KOPT-K1 (cell line): ENCODE results near the gene CIPC.

Experiments
- H3K27ac ChIP-seq: fragments of 200-600 bp; sonication (generic); 2 replicates; pipeline ENCODE4 v1.5.1; 2016; ENCODE audit warnings: antibody characterized with exemption, mild to moderate bottlenecking, low read depth, low read length; ENCODE audit not compliant: poor library complexity, severe bottlenecking
- H3K36me3 ChIP-seq: fragments of 200-600 bp; sonication (generic); 2 replicates; pipeline ENCODE4 v1.5.1; 2017; ENCODE audit warnings: antibody characterized with exemption, mild to moderate bottlenecking, low read length, moderate library complexity; ENCODE audit not compliant: insufficient read depth
- H3K9me3 ChIP-seq: fragments of 200-600 bp; sonication (generic); 2 replicates; pipeline ENCODE4 v1.5.1; 2017; ENCODE audit warnings: antibody characterized with exemption, low read length, mild to moderate bottlenecking; ENCODE audit not compliant: insufficient read depth, poor library complexity, severe bottlenecking

The CIPC gene

DNA sequence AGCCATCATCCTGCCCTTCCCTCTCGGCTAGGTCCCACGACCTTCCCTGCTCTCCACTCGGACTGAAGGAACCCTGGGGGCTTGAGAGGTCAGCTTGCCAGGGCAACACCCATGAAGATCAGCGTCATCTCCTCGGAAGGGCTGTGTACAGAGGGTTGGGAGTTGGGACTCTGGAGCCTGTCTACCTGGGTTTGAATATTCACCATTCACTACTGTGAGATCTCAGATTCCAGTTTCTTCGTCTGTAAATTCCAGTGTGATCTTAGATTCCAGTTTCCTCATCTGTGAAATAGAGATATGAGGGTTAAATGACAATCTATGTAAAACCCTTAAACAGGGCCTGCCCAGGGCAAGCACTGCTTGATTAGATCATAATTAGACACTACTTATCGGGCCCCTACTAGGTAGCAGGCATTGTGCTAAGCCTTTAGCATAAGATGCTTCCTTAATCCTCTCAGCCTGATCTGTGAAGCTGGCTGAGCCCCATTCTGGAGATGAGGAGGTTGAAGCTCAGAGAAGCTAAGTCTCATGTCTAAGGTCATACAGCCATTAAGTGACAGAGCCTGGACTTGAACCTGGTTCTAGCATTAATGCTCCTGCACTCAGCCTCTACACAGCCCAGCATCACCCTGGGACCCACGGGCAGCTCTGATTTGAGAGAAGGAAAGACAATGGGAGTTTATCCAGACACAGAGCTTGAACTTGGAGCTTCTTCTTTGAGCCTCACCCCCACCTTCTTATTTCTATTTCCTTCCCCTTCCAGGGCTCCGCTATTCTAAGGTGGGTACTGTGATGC is 44.1 kb downstream of the CIPC start:
- Histone ChIP-seq H3K36me3 (no peaks in the 10 kb centered on the region), H3K9me3 (no peaks in the 10 kb centered on the region), H3K27ac (no peak overlapping the region)

DNA sequence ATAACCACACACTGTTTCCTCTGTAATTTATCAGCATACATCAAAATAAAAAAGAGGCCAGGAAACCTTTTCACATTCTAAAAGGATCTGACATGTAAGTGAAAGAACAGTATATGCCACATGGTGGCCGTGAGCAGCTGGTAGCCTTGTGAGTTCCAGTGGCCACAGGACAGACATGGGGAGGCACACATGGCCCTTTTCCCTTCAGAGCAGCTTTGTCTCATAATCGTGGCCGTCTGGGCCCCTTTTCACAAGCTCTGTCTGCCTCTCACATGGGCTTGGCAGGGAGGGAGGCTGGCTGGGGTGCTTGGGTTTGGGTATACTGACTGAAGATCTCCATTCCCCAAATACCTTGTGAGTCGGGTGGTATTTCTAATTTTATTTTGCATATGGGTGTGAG is 45.0 kb downstream of the CIPC start:
- Histone ChIP-seq H3K36me3 (no peaks in the 10 kb centered on the region), H3K9me3 (no peaks in the 10 kb centered on the region), H3K27ac (no peak overlapping the region)

DNA sequence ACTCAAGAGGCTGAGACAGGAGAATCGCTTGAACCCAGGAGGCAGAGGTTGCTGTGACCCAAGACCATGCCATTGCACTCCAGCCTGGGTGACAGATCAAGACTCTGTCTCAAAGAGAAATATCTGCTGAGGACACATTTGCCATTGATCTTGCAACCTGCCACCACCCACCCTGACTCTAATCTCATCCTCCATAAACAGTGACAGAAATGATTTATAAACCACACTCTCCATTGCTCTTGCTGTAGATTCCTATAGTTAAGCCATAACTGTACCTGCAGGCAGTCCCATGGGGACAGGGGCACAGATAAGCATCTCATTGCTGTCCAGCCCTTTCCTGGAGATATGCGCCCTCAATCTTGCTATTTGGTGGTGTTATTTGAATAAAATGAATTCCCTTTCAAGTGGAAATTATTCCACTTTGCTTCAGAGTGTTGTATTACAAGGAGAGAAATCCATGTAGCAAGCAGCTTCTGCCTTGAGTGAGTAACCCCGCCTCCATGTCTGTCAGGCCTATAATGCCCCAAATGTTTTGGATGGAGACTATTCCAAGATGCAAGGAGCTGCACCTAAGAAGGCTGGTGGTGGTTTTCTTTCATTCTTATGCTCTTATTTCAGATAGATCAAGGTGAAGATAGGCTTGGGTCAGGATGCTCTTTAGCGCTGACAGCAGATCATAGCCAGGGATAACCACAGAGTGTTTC is 46.5 kb downstream of the CIPC start:
- Histone ChIP-seq H3K9me3 (no peaks in the 10 kb centered on the region), H3K27ac (no peak overlapping the region), H3K36me3 (no peaks in the 10 kb centered on the region)

GRCh38 chr14:77145975-77146740 is 48.1 kb downstream of the CIPC start:
- H3K27ac ChIP-seq, result no peak overlapping the region
- no peaks in the 10 kb centered on the region for H3K36me3 ChIP-seq
- no peaks in the 10 kb centered on the region for H3K9me3 ChIP-seq

DNA sequence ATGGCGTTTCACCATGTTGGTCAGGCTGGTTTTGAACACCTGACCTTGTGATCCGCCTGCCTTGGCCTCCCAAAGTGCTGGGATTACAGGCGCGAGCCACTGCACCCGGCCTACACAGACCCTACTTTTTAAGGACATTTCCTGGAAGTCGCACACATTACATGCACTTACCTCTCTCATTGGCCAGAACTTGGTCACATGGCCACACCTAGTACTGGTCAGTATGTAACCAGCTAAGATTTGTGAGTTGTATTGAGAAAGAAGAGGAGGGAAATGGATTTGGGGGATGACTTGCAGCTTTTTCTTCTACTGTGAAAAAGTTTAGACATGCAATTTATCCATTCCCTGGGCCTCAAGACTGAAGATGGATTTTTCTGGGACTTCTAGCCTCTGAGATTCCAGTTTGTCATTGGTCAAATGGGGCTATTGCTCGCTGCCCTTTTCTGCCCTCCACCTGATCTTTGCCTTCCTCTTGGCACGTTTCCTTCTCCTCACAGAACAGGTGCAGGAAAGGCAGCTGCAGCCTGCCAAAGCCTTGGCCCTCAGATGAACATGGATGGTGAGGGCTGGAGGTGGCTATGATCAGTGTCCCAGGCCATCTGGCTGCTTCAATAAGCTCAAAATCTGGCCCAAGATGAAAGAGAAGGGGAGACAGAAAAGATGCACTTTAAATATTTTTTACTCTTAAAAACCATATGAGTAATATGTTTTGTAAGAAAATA is 50.6 kb downstream of the CIPC start:
- H3K36me3 ChIP-seq, result no peaks in the 10 kb centered on the region
- H3K27ac ChIP-seq, result no peak overlapping the region
- H3K9me3 ChIP-seq, result no peaks in the 10 kb centered on the region

- Histone ChIP-seq H3K9me3 (no peaks in the 10 kb centered on the region), H3K36me3 (no peaks in the 10 kb centered on the region), H3K27ac (no peak overlapping the region)
Measured at GRCh38 chr14:77151245-77151644, 53.2 kb downstream of the CIPC start.

DNA sequence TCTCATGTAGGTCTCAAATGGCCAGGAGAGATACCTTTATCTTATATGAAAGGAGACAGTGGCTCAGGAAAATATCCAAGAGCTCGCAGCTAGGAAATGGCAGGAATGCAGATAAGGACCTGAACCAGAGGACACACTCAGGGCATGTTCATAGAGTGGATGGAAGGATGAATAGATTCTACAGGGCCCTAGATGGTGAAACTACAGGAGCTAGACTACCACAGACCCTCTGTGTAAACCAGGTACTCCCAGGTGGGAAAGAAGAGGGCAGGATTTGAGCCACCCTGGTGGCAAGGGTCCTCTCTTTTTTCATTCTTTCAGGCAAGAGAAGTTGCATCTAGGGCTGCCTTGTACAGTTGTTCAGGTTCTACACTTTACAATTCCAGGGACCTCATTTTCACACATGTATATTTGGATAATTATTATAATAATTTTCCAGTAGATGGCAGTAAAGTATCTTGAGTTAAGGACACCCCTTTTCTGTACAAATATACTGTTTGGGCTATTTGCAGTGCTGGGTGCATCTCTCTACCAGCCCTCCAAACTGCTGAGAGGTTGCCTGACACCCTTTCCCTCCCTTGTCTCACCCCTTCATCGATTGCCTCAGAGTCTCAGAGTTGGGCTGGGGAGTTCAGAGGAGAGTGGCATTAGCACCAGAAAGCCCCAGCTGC is 54.0 kb downstream of the CIPC start:
- H3K9me3 ChIP-seq, result no peaks in the 10 kb centered on the region
- no peak overlapping the region for H3K27ac ChIP-seq
- no peaks in the 10 kb centered on the region for H3K36me3 ChIP-seq

DNA sequence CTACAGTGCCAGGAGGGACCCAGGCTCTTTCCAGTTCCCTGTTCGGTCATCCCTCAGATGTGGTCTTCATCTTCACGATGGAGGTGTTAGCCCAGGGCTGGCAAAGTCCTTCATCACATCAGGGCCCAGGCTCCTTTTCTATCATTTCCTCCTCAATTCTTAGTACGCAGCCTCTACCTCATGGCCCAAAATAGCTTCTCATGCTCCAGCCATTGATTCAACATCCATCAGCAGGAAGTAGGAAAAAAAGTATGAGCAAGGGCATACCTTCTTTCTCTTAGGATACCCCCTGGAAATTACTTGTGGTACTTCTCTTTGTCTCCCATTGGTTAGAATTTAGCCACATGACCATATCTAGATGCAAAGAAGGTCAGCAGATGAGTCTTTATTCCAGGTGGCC is 55.7 kb downstream of the CIPC start:
- H3K27ac ChIP-seq, result no peak overlapping the region
- no peaks in the 10 kb centered on the region for H3K9me3 ChIP-seq

DNA sequence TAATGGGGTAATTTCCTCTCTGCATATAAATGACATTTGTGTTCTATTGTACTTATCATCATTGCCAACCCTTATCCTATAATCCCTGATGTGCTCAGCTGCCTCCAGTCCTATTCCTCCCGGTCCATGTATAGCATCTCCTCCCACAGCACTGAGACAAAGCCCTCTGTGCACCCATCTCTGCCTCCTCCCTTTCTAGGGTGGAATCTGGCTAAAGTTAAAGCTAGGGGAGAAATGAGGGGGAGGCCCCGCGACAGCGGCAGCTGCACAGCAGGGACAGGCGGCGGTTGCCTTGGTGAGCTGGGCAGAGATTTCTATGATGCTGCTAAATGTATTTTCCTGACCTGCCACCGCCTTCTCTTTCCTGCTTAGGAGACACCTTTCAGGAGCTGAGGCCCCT is 56.4 kb downstream of the CIPC start:
- no peaks in the 10 kb centered on the region for H3K9me3 ChIP-seq
- no peak overlapping the region for H3K27ac ChIP-seq
- no peaks in the 10 kb centered on the region for H3K36me3 ChIP-seq

More for the DNA sequence above, 55.7 kb downstream of the CIPC start:
- H3K36me3 ChIP-seq, result no peaks in the 10 kb centered on the region

DNA sequence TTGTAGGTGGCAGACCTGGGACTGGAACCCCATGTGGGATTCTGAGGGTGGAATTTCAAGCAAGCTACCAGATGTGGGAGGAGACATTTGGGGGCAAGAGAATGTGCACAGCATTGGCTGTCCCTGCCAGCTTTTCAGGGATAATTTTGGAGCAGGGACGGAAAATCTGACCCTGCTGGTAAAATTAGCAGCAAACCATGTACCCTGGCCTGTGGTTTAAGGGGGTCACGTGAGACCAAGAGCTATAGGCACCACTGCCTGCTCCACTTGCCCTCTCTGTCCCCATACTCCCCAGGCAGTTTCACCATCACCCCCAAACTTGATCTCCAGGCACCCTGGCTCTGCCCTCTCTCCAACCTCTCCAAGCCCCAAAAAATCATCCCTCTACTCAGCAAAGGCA is 57.0 kb downstream of the CIPC start:
- no peak overlapping the region for H3K27ac ChIP-seq
- no peaks in the 10 kb centered on the region for H3K9me3 ChIP-seq
- H3K36me3 ChIP-seq, result no peaks in the 10 kb centered on the region

DNA sequence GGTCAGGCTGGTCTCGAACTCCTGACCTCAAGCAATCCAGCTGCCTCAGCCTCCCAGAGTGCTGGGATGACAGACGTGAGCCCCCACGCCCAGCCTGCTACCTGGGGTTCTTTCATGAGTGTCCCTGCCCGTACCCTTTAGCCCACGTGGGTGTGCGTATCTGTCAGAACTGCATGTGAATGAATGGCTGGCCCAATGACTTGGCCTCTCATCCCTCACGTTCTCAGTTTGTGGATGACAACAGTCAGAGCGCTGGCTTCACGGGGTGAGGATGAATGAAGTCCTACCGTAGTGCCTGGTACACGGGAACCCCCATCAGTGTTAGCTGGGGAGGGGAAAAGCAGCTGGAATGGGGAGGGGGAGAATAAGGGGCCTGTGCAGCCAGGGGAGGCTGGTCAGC is 59.7 kb downstream of the CIPC start:
- no peaks in the 10 kb centered on the region for H3K9me3 ChIP-seq
- H3K27ac ChIP-seq, result no peak overlapping the region
- H3K36me3 ChIP-seq, result no peaks in the 10 kb centered on the region

DNA sequence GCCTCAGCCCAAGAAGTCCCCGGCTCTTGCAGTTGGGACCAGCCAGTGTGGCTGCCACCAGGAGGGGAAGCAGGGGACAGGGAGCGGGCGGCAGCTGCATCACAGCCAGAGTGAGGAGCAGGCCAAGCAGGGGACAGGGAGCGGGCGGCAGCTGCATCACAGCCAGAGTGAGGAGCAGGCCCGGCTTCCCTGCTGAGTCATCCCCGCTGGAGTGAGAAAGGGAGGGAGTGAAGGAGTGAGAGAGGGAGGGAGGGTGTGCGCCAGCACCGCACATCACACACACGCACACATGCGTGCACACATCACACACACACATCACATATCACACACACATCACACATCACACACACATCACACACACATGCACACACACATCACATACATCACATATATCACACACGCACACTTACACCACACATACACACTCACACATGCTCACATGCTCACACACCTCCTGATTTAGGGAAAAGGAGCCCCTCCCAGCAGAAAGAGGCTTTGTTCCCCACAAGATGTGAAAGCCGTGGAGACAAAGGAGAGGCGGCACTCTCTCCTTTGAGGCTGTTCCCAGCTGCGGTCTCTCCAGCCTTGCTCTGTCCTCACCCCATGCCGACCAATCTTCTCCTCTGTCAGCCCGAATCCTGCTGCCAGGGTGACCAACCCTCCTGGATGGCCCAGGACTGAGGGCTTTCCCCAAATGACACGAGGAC is 60.3 kb downstream of the CIPC start:
- Histone ChIP-seq H3K9me3 (no peaks in the 10 kb centered on the region), H3K36me3 (no peaks in the 10 kb centered on the region), H3K27ac (no peak overlapping the region)

GRCh38 chr14:77158882-77159255 is 60.8 kb downstream of the CIPC start:
- no peaks in the 10 kb centered on the region for H3K36me3 ChIP-seq
- H3K9me3 ChIP-seq, result no peaks in the 10 kb centered on the region
- H3K27ac ChIP-seq, result no peak overlapping the region

GRCh38 chr14:77161011-77161410 is 63.0 kb downstream of the CIPC start:
- Histone ChIP-seq H3K27ac (no peak overlapping the region), H3K9me3 (no peaks in the 10 kb centered on the region), H3K36me3 (no peaks in the 10 kb centered on the region)
